GM19025 (cell line): Measurements from ENCODE around the gene GFM1.
A peak's percentile ranks its signal among the peaks of the same experiment; 100 is the strongest.
"Not testable (repeated sequence)": the region's sequence is repeated elsewhere in the genome, so short reads cannot be mapped to it uniquely, and the experiment has no call there.

ENCODE experiments used
- ATAC-seq: cut with Tn5 transposase; IDR thresholded peaks from one replicate; pipeline ENCODE4 v1.9.1; 2021; ENCODE audit warnings: mild to moderate bottlenecking, low read depth, moderate library complexity; ENCODE audit not compliant: unreplicated experiment

GFM1 gene

DNA sequence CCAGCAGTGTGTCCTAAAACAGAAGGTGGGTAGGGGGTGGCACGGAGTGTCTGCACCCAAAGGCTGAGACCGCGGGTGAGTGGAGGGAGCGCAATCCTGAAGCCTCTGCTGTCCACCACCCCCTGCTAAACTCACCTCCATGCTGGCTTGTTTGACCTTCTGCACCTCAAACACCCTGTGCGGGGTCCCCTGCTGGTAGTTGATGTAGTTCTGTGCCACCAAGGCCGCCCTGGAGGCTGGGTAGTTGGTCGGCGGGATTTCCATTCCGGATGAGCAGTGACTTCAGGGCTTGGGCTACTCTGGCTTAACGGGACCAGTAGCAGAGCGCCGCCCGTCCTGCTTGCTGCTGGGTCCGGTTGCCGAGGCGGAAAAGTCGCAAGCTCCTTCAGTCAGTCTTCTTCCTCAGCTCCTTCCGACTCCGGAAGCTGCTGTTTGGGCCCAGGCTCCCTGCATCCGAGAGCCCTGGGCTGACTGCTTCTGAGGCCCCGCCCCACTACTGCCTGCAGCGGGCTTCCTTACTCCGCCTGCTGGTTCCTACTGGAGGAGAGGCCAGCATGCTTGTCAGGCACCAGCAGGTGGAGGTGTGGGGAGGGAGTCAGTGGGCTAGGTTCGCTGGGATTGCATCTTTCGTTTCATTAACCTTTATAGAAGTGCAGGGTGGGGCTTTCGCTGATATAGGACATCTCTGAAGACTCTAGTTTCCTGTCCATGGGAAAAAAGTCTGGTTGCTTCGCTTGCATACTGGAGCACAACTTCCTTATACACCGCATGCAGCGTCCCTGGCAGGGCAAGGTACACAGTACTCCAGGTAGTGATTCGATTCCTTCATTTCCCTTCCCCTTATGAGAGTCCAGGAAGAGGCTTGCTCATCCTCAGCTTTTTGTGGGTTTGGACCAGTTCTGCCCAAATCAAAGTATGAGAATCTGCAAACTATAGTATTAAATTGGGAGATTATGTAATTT is 28.2 kb downstream of the GFM1 start, which contains the start of gene LXN:
Gene LXN (minus strand): TSS at position 434 of the 962 bp plus-strand sequence. CDS start 170 bp downstream, at position 264.
- ATAC-seq: peak; percentile 99

DNA sequence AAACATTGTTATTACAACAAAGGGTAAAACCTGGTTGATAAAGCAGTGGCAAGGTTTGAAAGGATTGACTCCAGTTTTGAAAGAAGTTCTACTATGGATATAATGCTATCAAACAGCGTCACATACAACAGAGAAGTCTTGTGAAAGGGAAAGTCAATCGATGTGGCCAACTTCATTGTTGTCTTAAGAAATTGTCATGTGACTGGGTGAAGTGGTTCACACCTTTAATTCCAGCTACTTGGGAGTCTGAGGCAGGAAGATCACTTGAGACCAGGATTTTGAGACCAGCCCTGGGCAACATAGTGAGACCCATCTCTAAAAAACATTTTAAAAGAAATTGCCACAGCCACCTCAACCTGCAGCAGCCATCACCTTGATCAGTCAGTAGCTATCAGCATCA is 34.4 kb downstream of the GFM1 start:
- ATAC-seq: no peak

DNA sequence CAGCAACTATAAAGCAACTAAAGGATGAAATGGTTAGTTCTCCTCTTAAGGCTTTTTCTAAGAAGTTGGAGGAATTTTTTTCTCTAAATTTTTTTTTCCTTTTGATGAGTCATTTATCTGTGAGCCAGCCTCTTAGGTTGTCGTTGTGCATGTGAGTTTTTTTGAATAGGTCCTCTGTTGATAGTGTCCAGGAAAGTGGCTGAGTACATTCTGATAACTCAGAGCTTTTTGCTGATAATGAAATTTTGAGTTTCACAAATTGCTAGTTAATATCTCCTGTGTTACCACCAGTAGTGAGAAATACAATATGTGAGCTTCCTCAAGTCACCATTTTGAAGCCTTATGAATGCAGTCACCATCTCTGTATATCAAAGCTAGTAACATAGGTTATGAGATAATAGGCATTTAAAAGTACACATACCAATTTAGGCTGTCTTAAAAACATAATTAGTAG is 35.2 kb downstream of the GFM1 start:
- ATAC-seq: no peak

DNA sequence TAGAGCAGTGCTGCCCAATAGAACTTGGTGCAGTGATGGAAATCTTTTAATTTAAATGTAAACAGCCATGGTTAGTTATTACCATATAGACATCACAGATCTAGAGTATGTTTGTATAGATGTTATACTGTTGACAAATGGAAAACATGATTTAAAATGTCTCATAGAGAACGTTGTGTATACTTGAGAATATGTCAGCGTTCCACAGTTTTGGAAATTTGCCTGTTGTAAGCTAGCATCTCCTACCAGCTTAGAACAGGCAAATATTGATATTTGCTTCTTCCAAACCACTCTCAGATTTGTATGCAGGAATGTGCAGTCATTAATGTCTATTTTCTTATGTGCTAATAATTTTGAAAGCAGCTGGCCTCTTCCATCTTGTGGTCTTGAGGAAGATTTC is 36.5 kb downstream of the GFM1 start:
- no peak for ATAC-seq

DNA sequence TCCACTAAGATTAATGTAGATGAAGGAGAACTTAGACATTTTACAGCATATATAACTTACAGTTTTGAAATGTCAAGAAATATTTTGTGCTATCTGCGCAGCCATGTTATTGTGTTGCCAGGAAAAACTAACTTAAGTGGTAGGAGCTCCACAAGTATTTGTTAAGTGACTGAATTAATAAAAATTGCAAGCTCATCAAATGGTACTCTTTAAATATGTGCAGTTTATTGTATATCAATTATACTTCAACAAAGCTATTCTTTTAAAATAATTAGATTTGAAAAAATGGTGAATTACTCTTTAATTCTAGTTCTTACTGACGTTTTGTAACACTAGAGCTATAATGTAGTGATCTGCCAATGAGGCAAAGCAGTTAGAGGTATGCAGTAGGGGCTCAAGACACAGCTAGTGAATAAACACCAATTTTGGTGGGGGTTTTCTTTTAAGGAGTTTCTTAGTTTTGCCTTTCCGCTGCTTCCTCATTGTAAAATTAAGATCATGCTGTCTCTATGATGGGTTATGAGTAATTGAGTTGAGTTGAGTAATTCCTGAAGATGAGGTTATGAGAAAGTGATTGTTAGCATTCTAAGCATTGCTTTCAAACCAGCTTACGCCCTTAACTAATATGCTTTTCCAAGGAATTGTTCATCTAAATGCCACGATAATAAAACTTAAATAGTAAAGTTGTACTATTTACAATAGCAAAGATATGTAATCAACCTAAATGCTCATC is 39.1 kb downstream of the GFM1 start:
- ATAC-seq: no peak

DNA sequence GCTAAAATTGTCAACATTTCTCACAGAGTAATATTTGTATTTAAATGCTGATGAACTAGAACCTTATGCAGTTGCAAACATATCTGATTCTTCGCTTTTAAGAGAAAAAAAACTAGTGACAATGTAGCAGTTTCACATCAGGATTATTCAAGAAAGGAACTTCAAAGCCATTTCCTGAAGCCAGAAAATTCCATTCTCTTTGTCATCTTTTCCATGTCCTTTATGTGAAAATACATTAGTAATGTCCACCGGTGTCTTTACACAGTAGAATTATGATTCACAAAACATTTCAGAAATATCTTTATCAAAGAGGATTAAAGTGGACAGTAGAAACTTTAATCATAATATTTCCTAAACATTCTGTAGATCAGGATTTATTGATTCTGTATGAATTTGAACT is 40.8 kb downstream of the GFM1 start:
- ATAC-seq: no peak

DNA sequence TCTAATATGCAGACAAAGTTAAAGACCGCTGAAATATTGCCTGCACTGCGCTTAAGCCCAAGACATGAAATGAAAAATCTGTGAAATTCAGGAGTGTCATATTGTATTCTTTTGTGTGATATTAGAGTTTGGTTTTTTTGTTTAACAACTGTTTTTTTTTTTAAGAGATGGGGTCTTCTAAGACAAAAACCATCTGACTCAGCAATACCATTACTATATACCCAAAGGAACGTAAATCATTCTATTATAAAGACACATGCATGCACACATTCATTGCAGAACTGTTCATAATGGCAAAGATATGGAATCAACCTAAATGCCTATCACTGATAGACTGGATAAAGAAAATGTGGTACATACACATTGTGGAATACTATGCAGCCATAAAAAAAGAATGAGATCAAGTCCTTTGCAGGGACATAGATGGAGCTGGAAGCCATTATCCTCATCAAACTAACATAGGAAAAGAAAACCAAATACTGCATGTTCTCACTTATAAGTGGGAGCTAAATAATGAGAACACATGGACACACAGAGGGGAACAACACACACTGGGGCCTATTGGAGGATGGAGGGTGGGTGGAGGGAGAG is 49.6 kb downstream of the GFM1 start:
- ATAC-seq: not testable (repeated sequence)

DNA sequence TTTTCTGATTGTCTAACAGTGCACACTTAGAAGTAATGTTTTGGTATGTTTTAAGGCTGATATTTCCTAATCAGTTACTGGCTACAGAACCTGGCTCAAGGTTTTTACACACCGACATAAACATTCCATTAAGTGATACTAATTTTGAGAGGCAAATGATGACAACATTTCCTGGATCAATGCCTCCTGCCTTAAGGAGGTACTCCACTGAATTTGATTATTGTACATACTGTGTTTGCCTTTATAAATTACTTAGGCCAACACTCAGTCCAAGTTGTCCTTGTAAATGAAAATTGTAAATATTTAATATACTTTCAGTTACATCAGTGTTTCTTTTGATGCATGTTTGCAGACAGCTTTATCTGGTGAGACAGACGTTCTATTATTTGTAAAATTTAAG is 52.3 kb downstream of the GFM1 start:
- no peak for ATAC-seq

DNA sequence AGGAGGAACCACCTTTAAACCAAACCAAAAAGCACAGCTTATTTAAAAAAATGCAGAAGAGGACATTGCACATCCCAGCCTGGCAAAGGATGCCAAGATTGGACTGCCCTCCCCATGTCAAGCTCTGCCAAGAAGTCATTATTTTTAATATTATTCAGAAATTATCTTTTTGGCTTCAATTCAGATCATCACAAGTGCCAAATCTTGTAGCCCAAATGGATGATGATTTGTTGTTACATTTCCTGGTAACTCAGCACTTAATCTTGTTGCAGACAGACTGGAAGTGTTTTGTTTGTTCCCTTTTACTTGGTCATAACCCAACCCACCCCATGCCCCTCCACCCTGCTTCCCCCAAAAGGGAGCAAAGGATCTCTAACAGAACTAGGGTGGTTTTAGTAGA is 56.2 kb downstream of the GFM1 start:
- no peak for ATAC-seq

DNA sequence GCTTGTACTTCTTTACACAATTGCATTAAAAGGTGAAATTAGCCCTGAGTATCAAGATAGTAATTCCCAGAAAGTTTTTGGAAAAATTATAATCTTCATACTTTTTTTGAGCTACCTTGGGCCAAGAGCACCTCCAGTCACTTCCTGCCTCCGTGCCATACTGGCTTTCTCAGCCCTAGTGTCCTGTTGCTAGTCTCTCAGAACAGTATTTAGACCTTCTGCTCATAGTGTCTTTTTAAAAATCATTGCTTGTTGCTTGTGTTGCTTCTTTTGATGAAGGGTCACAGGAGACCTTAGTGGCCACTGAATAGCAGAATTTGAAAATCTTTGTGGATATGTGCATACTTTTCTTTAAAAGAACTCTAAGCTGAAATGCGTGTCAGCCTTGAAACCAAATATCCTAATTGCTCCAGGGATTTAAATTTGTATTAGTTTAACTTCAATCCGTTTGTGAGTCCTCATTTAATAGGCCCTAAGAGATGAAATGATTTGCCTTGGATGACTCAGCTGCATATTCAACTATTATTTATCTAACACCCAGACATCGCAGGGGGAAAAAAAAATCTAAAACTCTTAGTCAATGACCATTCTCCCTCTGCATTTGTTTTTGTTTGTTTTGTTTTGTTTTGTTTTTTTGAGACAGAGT is 57.2 kb downstream of the GFM1 start:
- ATAC-seq: no peak

DNA sequence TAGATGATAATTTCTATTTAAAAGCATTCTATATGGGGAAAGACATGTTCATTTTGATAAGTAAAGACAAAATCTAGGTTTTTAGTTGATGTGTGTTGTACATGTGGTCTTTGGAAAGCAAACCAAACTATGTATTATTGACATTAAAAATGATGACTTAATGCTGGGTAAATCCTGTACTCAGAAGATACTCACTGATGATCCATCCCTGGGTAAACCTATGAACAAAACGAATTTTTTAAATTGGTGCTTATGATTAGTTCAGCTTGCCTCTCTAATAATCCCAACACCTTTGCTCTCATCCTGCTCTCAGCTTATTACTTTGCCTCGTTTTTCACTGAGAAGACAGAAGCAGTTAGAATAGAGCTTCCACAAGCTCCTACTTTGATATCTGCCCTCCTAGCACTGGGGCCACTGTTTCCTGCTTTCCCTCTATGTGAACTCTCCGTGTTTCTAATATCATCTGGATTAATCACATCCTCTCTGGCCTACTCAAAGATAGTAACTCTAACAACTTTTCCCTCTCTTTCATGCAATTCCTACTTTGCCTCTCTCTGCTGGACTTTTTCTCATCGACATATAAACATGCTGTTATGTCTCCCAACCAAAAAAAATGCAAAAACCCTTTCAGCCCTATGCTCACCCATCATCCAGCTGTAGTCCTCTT is 58.6 kb downstream of the GFM1 start:
- ATAC-seq: no peak

DNA sequence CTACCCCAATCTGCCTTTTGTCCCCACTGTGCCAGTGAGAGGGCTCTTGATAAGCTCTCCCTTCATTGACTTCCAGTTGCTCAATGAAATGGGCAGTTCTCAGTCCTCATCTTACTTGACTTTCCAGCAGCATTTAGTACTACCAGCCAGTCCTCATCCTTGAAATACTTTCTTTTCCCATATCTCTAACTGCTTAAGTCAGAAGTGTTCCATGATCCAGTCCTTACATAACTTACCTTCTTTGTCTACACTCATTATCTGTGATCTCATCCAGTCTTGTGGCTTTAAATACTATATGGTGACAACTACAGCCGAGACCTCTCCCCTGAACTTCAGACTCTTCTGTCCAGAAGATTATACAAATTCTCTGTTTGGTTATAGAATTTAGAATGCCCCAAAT is 59.2 kb downstream of the GFM1 start:
- no peak for ATAC-seq

DNA sequence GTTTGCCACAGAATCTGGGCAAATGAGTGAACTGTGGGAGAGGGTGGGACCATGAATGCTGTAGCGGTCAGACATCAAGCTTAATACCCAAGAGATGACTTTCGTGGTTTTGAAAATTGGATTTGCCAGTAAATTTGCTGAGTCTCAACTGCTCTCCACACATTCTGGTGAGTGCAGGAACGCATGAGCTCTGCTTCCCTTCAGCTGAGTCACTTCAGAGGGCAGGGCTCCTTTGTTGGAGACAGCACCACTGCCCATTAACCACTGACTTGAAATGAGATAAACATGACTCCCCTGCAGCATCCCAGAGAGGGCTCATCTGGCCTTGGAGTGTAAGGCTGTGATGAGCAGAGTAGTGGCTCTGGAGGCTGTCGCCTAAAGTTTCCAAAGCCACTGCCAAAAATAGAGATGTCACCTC is 65.3 kb downstream of the GFM1 start:
- no peak for ATAC-seq

DNA sequence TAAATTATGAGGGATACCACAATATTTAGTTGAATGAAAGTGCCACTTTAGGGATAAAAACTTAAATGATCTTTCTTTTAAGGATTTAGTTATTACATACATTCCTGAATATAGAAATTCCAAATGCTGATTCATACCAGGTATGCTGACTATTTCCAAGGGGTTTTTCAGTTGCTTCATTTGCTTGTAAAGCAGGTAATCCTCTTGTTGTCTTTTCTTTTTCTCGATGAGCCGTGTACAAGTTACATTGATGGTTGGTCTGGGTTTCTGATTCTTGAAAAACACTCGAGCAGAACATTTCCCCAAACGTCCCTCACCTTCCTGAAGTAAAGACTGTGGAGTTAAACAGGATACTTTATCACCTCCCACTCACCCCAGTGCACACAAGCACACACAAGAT is 66.3 kb downstream of the GFM1 start:
- no peak for ATAC-seq

DNA sequence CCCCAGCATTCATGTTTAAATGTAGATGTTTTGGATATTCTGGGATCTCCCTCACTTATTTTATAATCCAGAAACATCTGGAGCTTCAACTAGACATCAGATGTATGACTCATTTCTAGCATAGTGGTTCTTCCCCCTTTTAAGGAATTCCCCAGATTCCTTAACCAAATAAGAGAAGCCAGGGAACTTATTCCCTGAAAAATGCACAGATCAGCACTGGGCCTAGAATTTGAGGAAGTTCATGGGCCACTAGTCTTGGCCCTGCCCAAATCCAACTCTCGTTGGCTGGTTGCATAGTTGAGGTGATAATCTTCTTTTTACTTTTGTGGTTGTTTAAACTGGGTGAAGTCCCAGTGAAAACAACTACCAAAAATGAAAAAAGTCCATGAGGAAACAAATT is 67.6 kb downstream of the GFM1 start:
- ATAC-seq: no peak

DNA sequence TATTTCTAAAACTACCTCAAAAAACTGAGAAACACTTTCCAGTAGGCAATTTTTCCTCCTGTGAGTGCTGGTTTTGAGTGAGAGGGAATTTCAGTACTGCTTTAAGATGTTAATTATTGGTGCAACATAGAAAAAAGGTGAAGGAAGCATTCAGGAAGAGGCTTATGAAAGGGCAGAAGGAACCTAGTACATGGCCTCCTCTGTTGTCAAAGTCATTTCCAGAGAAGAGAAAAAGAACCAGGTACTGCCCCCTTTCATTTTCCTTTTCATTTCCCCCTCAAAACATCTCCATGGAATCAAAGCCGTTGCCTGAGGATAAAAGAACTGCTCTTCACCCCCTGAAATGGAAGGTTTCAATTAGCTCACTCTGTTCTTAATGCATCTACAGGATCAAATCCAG is 68.1 kb downstream of the GFM1 start:
- no peak for ATAC-seq

DNA sequence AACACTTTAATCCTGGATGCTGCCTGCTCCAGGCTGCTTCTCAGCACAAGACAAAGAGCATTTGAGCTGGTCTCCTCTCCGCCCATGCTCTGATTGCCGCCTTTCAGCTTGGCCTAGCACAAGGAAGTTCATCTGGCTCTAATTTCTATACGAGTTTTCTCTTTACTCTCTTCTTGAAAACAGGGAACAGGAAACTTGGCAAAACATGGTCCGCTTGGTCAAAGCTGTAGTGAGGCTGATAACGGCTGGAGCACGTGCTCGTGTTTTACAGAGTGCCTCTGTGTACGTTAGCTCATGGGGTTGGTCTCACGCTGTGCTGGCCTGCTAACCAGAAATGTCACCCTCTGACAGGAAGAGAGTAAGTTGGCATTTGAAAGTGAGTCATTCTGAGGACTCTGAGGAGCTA is 68.8 kb downstream of the GFM1 start:
- no peak for ATAC-seq

DNA sequence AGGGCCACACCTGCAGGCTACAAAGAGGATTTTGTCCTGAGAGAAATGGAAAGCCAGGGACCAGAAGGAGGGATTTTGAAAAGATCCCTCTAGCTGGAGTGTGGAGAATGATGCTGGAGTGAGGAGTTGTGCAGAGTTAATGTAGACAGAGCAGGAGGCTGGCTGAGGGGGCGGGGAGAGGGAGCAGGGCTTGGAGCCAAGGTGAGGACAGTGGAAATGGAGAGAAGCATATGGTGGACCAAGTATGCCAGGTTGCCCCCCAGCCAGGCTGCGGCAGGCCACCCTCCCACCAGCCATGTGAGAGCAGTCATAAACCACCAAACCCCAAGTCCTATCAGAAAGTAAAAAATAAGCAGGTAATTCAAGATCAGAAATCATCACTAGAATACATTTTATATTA is 73.2 kb downstream of the GFM1 start:
- ATAC-seq: no peak

DNA sequence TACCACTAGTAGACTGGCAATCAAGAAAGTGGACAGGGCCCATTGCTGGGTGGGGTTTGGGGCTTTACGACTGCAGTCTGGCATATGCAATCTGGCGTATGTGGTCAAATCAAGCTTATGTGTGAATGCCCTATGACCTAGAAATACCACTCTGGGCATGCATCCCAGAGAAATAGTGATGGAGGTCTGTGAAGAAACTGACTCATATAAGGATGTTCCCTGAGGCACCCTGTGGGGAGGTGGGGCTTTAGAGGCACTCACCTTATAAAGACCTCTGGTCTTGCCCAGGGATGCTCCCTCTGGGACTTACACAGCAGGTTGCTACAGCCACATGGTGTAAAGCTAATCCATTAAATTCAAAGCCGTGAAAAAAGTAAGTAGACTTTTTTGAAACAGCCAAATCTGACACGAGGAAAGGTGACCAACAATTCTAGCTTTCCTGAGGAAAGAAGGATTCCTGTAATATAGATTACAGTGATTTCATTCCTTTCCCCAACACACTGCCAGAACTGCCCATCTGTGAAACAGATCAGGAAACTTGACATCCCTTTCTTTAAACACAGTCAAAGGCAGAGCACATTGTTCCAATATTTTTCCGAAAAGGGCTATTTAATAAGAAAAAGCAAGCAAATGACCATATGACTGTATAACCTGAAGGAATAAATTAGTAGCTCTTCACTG is 74.3 kb downstream of the GFM1 start:
- no peak for ATAC-seq

DNA sequence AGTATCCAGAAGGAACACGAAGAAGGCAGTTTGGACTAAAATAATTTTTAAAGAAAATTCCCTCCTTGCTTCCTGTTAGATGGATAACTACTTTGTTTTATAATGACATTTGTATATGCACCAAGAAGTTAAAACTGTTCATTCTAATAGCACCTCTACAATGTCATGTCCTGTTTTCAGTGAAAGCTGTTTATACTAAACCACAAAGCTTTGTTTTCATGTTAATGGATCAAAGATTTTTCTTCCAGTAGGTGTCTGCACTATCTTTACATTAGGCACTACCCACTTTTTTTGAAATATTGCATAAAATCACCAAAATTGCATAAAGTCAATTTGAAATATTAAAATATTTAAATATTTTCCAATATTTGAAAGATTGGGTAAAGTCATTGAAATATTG is 77.8 kb downstream of the GFM1 start:
- ATAC-seq: no peak
